ENCODE results near the gene CFAP46. TPM values are rescaled to one million over a fixed set of nuclear protein-coding genes. Genes with fewer than 3 reads are reported as not detected.

Gene CFAP46
- total RNA-seq, 1 donor, result under 0.01 TPM

GRCh38 chr10:132788180-132788830, 154.1 kb downstream of the CFAP46 start:
- DNase-seq (ENCODE audit: insufficient read length, low spot score, missing footprints), result peak; percentile 96
- Histone ChIP-seq H3K4me2 (ENCODE audit: insufficient read depth, low read length) (no peak overlapping the region), H3K4me3 (ENCODE audit: insufficient read depth, low read length) (no peak overlapping the region), H3K4me1 (ENCODE audit: insufficient read depth, low read length) (no peaks in the 10 kb centered on the region), H3K79me2 (ENCODE audit: insufficient read depth, low read length) (no peaks in the 10 kb centered on the region), H2AFZ (ENCODE audit: low read length) (no peak overlapping the region), H4K20me1 (ENCODE audit: insufficient read depth, low read length) (no peaks in the 10 kb centered on the region), H3K27ac (ENCODE audit: low read depth, low read length) (no peak overlapping the region), H3K9me3 (ENCODE audit: low read depth, low read length) (no peaks in the 10 kb centered on the region), H3K27me3 (ENCODE audit: insufficient read depth, low read length) (peaks cover 59% of the 10 kb centered on the region), H3K36me3 (ENCODE audit: insufficient read depth, low read length) (no peaks in the 10 kb centered on the region)
- peak; percentile 15 for TF ChIP-seq CTCF (IDR thresholded peaks at IDR 0.05; ENCODE audit: extremely low read depth, low read depth, low read length)

- no peak overlapping the region for H3K4me2 ChIP-seq (ENCODE audit: insufficient read depth, low read length)
- H3K27ac ChIP-seq (ENCODE audit: low read depth, low read length), result no peak overlapping the region
- H4K20me1 ChIP-seq (ENCODE audit: insufficient read depth, low read length), result no peaks in the 10 kb centered on the region
- TF ChIP-seq CTCF (IDR thresholded peaks at IDR 0.05; ENCODE audit: extremely low read depth, low read depth, low read length), result no peak
- no peak overlapping the region for H2AFZ ChIP-seq (ENCODE audit: low read length)
- H3K79me2 ChIP-seq (ENCODE audit: insufficient read depth, low read length), result no peaks in the 10 kb centered on the region
- no peaks in the 10 kb centered on the region for H3K4me1 ChIP-seq (ENCODE audit: insufficient read depth, low read length)
- DNase-seq (ENCODE audit: insufficient read length, low spot score, missing footprints), result peak; percentile 94
- no peaks in the 10 kb centered on the region for H3K9me3 ChIP-seq (ENCODE audit: low read depth, low read length)
- H3K36me3 ChIP-seq (ENCODE audit: insufficient read depth, low read length), result no peaks in the 10 kb centered on the region
- no peak overlapping the region for H3K4me3 ChIP-seq (ENCODE audit: insufficient read depth, low read length)
- H3K27me3 ChIP-seq (ENCODE audit: insufficient read depth, low read length), result peaks cover 57% of the 10 kb centered on the region
Observed at GRCh38 chr10:132787495-132788179, 154.7 kb downstream of the CFAP46 start.

- Histone ChIP-seq H3K4me1 (ENCODE audit: insufficient read depth, low read length) (no peaks in the 10 kb centered on the region), H3K4me2 (ENCODE audit: insufficient read depth, low read length) (no peak overlapping the region), H3K9me3 (ENCODE audit: low read depth, low read length) (no peaks in the 10 kb centered on the region), H3K4me3 (ENCODE audit: insufficient read depth, low read length) (no peak overlapping the region), H2AFZ (ENCODE audit: low read length) (no peak overlapping the region), H3K36me3 (ENCODE audit: insufficient read depth, low read length) (peaks cover under 1% of the 10 kb centered on the region), H3K27me3 (ENCODE audit: insufficient read depth, low read length) (peaks cover 57% of the 10 kb centered on the region), H3K79me2 (ENCODE audit: insufficient read depth, low read length) (no peaks in the 10 kb centered on the region), H4K20me1 (ENCODE audit: insufficient read depth, low read length) (no peaks in the 10 kb centered on the region), H3K27ac (ENCODE audit: low read depth, low read length) (no peak overlapping the region)
- peak; percentile 91 for DNase-seq (ENCODE audit: insufficient read length, low spot score, missing footprints)
- no peak for TF ChIP-seq CTCF (IDR thresholded peaks at IDR 0.05; ENCODE audit: extremely low read depth, low read depth, low read length)
Observed at GRCh38 chr10:132786884-132787494, 155.4 kb downstream of the CFAP46 start.

GRCh38 chr10:132786476-132786883, 155.9 kb downstream of the CFAP46 start:
- Histone ChIP-seq H3K27ac (ENCODE audit: low read depth, low read length) (no peak overlapping the region), H3K79me2 (ENCODE audit: insufficient read depth, low read length) (no peaks in the 10 kb centered on the region), H4K20me1 (ENCODE audit: insufficient read depth, low read length) (no peaks in the 10 kb centered on the region), H3K4me1 (ENCODE audit: insufficient read depth, low read length) (no peaks in the 10 kb centered on the region), H3K9me3 (ENCODE audit: low read depth, low read length) (no peaks in the 10 kb centered on the region), H3K4me2 (ENCODE audit: insufficient read depth, low read length) (no peak overlapping the region), H3K36me3 (ENCODE audit: insufficient read depth, low read length) (peaks cover 4% of the 10 kb centered on the region), H3K4me3 (ENCODE audit: insufficient read depth, low read length) (no peak overlapping the region), H2AFZ (ENCODE audit: low read length) (no peak overlapping the region), H3K27me3 (ENCODE audit: insufficient read depth, low read length) (peaks cover 57% of the 10 kb centered on the region)
- TF ChIP-seq CTCF (IDR thresholded peaks at IDR 0.05; ENCODE audit: extremely low read depth, low read depth, low read length), result no peak
- DNase-seq (ENCODE audit: insufficient read length, low spot score, missing footprints), result peak; percentile 93
